Measurements from ENCODE around the gene LMBR1L.
A peak's percentile ranks its signal among the peaks of the same experiment; 100 is the strongest.

The LMBR1L gene

GRCh38 chr12:49093792-49094159 lies 16.9 kb downstream of the LMBR1L start:
- intact Hi-C loops (cut with DNase I; ENCODE audit: low total_unique reads), result no loop called here
- peaks cover 0 to 53% (median 44%) of the 10 kb centered on the region in 4 donors for H3K4me1 ChIP-seq
- peaks cover 22 to 29% (median 23%) of the 10 kb centered on the region in 3 donors for H3K36me3 ChIP-seq
- TF ChIP-seq, protein P1, sequence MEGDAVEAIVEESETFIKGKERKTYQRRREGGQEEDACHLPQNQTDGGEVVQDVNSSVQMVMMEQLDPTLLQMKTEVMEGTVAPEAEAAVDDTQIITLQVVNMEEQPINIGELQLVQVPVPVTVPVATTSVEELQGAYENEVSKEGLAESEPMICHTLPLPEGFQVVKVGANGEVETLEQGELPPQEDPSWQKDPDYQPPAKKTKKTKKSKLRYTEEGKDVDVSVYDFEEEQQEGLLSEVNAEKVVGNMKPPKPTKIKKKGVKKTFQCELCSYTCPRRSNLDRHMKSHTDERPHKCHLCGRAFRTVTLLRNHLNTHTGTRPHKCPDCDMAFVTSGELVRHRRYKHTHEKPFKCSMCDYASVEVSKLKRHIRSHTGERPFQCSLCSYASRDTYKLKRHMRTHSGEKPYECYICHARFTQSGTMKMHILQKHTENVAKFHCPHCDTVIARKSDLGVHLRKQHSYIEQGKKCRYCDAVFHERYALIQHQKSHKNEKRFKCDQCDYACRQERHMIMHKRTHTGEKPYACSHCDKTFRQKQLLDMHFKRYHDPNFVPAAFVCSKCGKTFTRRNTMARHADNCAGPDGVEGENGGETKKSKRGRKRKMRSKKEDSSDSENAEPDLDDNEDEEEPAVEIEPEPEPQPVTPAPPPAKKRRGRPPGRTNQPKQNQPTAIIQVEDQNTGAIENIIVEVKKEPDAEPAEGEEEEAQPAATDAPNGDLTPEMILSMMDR (IDR thresholded peaks at IDR 0.05), result no peak
- H3K27me3 ChIP-seq, result peaks cover 0 to 61% of the 10 kb centered on the region in 2 donors
- no peak for DNase-seq
- no peaks in the 10 kb centered on the region for H3K9me3 ChIP-seq
- peak overlapping the region; percentile 23 to 27 for H3K4me3 ChIP-seq
- H3K27ac ChIP-seq, result no peak overlapping the region

GRCh38 chr12:49092816-49093406 lies 17.7 kb downstream of the LMBR1L start:
- Histone ChIP-seq H3K9me3 (no peaks in the 10 kb centered on the region), H3K27ac (no peak overlapping the region), H3K36me3 (peaks cover 14 to 20% (median 14%) of the 10 kb centered on the region in 3 donors), H3K4me1 (peaks cover 0 to 58% (median 51%) of the 10 kb centered on the region in 4 donors), H3K4me3 (no peak overlapping the region), H3K27me3 (peaks cover 0 to 64% of the 10 kb centered on the region in 2 donors)
- DNase-seq, result no peak
- intact Hi-C loops (cut with DNase I; ENCODE audit: low total_unique reads), result no loop called here
- TF ChIP-seq, protein P1 (IDR thresholded peaks at IDR 0.05), result no peak

DNA sequence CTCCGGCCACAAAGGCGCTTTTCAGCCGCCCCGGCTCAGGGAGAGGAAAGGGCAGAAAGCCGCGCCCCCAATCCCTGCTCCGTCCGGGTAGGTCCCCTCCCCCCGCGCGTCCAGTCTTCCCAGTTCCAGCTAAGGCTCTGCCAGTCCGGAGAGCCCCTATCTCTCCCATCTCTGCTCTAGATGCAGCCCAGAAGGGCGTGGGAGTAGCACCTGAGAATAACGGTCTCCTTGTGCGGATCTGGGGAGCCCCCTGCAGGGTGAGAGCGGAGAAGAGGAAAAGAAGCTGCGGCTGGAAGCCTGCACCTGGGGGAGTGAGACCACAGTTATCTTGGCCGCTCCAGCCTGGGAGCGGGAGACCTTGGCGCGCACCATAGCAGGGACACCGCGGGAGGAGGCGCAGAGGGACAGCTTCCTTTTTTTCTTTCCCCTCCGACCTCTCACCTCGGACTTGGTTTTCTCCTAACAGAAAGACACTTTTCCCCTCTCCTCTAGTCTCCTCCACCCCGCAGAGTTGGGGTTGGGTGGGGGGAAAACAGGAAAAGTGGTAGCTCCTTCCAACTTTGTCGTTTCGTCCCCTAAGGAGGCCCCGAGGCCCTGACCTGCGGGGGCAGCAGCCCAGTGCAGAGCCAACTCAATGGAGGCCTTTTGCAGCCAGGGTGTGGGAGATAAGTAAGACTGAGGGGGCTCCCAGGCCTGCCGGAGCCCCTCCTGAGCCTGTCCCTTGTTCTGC lies 18.4 kb downstream of the LMBR1L start:
- intact Hi-C loops (cut with DNase I; ENCODE audit: low total_unique reads), result no loop called here
- Histone ChIP-seq H3K27ac (no peak overlapping the region), H3K27me3 (peaks cover 0 to 64% of the 10 kb centered on the region in 2 donors), H3K36me3 (peaks cover 7 to 14% (median 7%) of the 10 kb centered on the region in 3 donors), H3K4me1 (peaks cover 0 to 58% (median 52%) of the 10 kb centered on the region in 4 donors), H3K9me3 (no peaks in the 10 kb centered on the region), H3K4me3 (peak overlapping the region in 1 of 2 donors; percentile 29)
- TF ChIP-seq, protein P1 (IDR thresholded peaks at IDR 0.05), result no peak
- DNase-seq, result no peak

GRCh38 chr12:49091836-49092085 lies 18.9 kb downstream of the LMBR1L start:
- H3K4me1 ChIP-seq, result peaks cover 0 to 58% (median 52%) of the 10 kb centered on the region in 4 donors
- no peaks in the 10 kb centered on the region for H3K9me3 ChIP-seq
- intact Hi-C loops (cut with DNase I; ENCODE audit: low total_unique reads), result no loop called here
- peaks cover 2 to 9% (median 3%) of the 10 kb centered on the region in 3 donors for H3K36me3 ChIP-seq
- peak overlapping the region in 1 of 2 donors; percentile 29 for H3K4me3 ChIP-seq
- DNase-seq, result no peak
- TF ChIP-seq, protein P1 (IDR thresholded peaks at IDR 0.05), result no peak
- H3K27me3 ChIP-seq, result peaks cover 0 to 64% of the 10 kb centered on the region in 2 donors
- no peak overlapping the region for H3K27ac ChIP-seq

GRCh38 chr12:49091056-49091835 lies 19.4 kb downstream of the LMBR1L start:
- Histone ChIP-seq H3K27me3 (peaks cover 0 to 64% of the 10 kb centered on the region in 2 donors), H3K9me3 (no peaks in the 10 kb centered on the region), H3K27ac (no peak overlapping the region), H3K4me1 (peaks cover 0 to 58% (median 52%) of the 10 kb centered on the region in 4 donors), H3K36me3 (peaks cover 0 to 4% (median 0%) of the 10 kb centered on the region in 3 donors), H3K4me3 (no peak overlapping the region)
- TF ChIP-seq, protein P1 (IDR thresholded peaks at IDR 0.05), result no peak
- intact Hi-C loops (cut with DNase I; ENCODE audit: low total_unique reads), result no loop called here
- DNase-seq, result no peak
